Upper lobe of left lung (tissue), 6 donors: ENCODE data around the gene MYBPH. TPM values are rescaled to one million over a fixed set of nuclear protein-coding genes. Genes with fewer than 3 reads are reported as not detected.

Source experiments
- ATAC-seq, 2 donors: fragments of 200-7000 bp; cut with Tn5 transposase; one replicate each; pipeline ENCODE4 v1.9.1; 2022; ENCODE audit warnings: mild to moderate bottlenecking in 2 of 2, moderate library complexity in 2 of 2; ENCODE audit not compliant: low FRiP score in 2 of 2
- DNase-seq, 2 donors: peaks; one replicate each; pipeline ENCODE4 v3.0.0-alpha.2; 2019 to 2020
- H3K27ac ChIP-seq, 4 donors: fragments of 200-600 bp; sonication (generic); one replicate each; pipeline ENCODE4 v1.5.1; 2016 to 2019
- H3K27me3 ChIP-seq, 4 donors: fragments of 200-600 bp; sonication (generic); one replicate each; pipeline ENCODE4 v1.5.1; 2017 to 2019
- H3K36me3 ChIP-seq, 4 donors: fragments of 200-600 bp; sonication (generic); one replicate each; pipeline ENCODE4 v1.5.1; 2016 to 2019
- H3K4me1 ChIP-seq, 4 donors: fragments of 200-600 bp; sonication (generic); one replicate each; pipeline ENCODE4 v1.5.1; 2018 to 2019
- H3K4me3 ChIP-seq, 4 donors: fragments of 200-600 bp; sonication (generic); one replicate each; pipeline ENCODE4 v1.5.1; 2017 to 2019; ENCODE audit warnings: mild to moderate bottlenecking in 2 of 4, moderate library complexity in 1 of 4
- H3K9me3 ChIP-seq, 4 donors: fragments of 200-600 bp; sonication (generic); one replicate each; pipeline ENCODE4 v1.5.1; 2018 to 2019
- CTCF ChIP-seq, 6 experiments: fragments of 450-650 bp in 4 of 6; fragments of 200-600 bp in 2 of 6; sonication (generic) in 2 of 6; IDR thresholded peaks; one replicate each; pipeline ENCODE4 v1.5.1; 2016 to 2019; ENCODE audit warnings: antibody characterized with exemption in 6 of 6
- EP300 ChIP-seq, 4 donors: sonication (generic); formaldehyde crosslinking; IDR thresholded peaks; one replicate each; pipeline ENCODE4 v1.5.1; 2017; ENCODE audit warnings: antibody characterized with exemption in 4 of 4, control low read depth in 2 of 4
- POLR2A ChIP-seq, 4 donors: fragments of 450-650 bp; IDR thresholded peaks; one replicate each; pipeline ENCODE4 v1.5.1; 2016 to 2017; ENCODE audit warnings: antibody characterized with exemption in 4 of 4, mild to moderate bottlenecking in 2 of 4
- POLR2AphosphoS5 ChIP-seq, 2 donors: sonication (generic); formaldehyde crosslinking; IDR thresholded peaks; one replicate each; pipeline ENCODE4 v1.5.1; 2017; ENCODE audit warnings: antibody characterized with exemption in 2 of 2
- WGBS, 2 donors: methylation state at CpG; one replicate each; pipeline ENCODE4 v1.1.5; 2017 to 2018; 5-methylcytosine and 5-hydroxymethylcytosine counted together
- total RNA-seq, 6 donors: library from RNA; depleted of rRNA in 4 of 6; stranded (reverse); fragments of >200 nt in 4 of 6; gene quantifications; one replicate each; pipeline versions ENCODE4 v1.1.0 to v1.2.1, GENCODE V29; 2016 to 2021
- donor health status: DM: no; HTN: no; CAD: no; lungs with moderate emphysema.
- donor health status: DM: no; HTN: yes; CAD: no; lungs with severe emphysema.

Gene MYBPH
- total RNA-seq, 6 donors from 2014 or later: 0.13 to 0.39 (median 0.15) TPM; not detected in 3

- Histone ChIP-seq H3K36me3 (no peaks in the 10 kb centered on the region), H3K27ac (no peak overlapping the region), H3K27me3 (no peaks in the 10 kb centered on the region), H3K4me3 (no peak overlapping the region), H3K9me3 (no peaks in the 10 kb centered on the region), H3K4me1 (peaks cover 6 to 15% (median 10%) of the 10 kb centered on the region in 4 donors)
- WGBS, 2 donors: 63 to 70% methylated on average over 6 to 10 of the region's 10 CpGs
- DNase-seq (no peak), ATAC-seq (no peak)
- TF ChIP-seq POLR2A (IDR thresholded peaks at IDR 0.05): no peak
- TF ChIP-seq EP300 (IDR thresholded peaks at IDR 0.05): no peak
- no peak for TF ChIP-seq CTCF (IDR thresholded peaks at IDR 0.05)
- TF ChIP-seq POLR2AphosphoS5 (IDR thresholded peaks at IDR 0.05): no peak
These were observed 23.2 kb downstream of the MYBPH start for GRCh38 chr1:203152158-203153034.

GRCh38 chr1:203151362-203152157 lies 24.1 kb downstream of the MYBPH start:
- no peak overlapping the region for H3K27ac ChIP-seq
- H3K27me3 ChIP-seq: no peaks in the 10 kb centered on the region
- H3K9me3 ChIP-seq: no peaks in the 10 kb centered on the region
- H3K4me3 ChIP-seq: no peak overlapping the region
- DNase-seq (no peak), ATAC-seq (no peak)
- peaks cover 6 to 15% (median 10%) of the 10 kb centered on the region in 4 donors for H3K4me1 ChIP-seq
- no peak for TF ChIP-seq POLR2AphosphoS5 (IDR thresholded peaks at IDR 0.05)
- TF ChIP-seq CTCF (IDR thresholded peaks at IDR 0.05): no peak
- TF ChIP-seq POLR2A (IDR thresholded peaks at IDR 0.05): no peak
- TF ChIP-seq EP300 (IDR thresholded peaks at IDR 0.05): no peak
- H3K36me3 ChIP-seq: no peaks in the 10 kb centered on the region
- WGBS, 2 donors: 76 to 82% methylated on average over 9 of the region's 9 CpGs

GRCh38 chr1:203150511-203151297 lies 24.9 kb downstream of the MYBPH start:
- ATAC-seq (no peak), DNase-seq (no peak)
- H3K9me3 ChIP-seq: no peaks in the 10 kb centered on the region
- no peaks in the 10 kb centered on the region for H3K36me3 ChIP-seq
- no peaks in the 10 kb centered on the region for H3K27me3 ChIP-seq
- WGBS, 2 donors: 85 to 88% methylated on average over 4 to 9 of the region's 9 CpGs
- no peak overlapping the region for H3K27ac ChIP-seq
- H3K4me3 ChIP-seq: no peak overlapping the region
- TF ChIP-seq POLR2A (IDR thresholded peaks at IDR 0.05) (no peak), EP300 (IDR thresholded peaks at IDR 0.05) (no peak), CTCF (IDR thresholded peaks at IDR 0.05) (no peak)
- H3K4me1 ChIP-seq: peaks cover 6 to 15% (median 10%) of the 10 kb centered on the region in 4 donors

GRCh38 chr1:203149188-203149840 lies 26.3 kb downstream of the MYBPH start:
- peaks cover 6 to 12% (median 8%) of the 10 kb centered on the region in 4 donors for H3K4me1 ChIP-seq
- ATAC-seq: no peak
- no peaks in the 10 kb centered on the region for H3K27me3 ChIP-seq
- DNase-seq: no peak
- H3K9me3 ChIP-seq: no peaks in the 10 kb centered on the region
- no peak for TF ChIP-seq CTCF (IDR thresholded peaks at IDR 0.05)
- TF ChIP-seq EP300 (IDR thresholded peaks at IDR 0.05): no peak
- TF ChIP-seq POLR2A (IDR thresholded peaks at IDR 0.05): no peak
- no peak for TF ChIP-seq POLR2AphosphoS5 (IDR thresholded peaks at IDR 0.05)
- 51 to 70% methylated on average over 5 to 7 of the region's 7 CpGs for WGBS, 2 donors
- H3K36me3 ChIP-seq: no peaks in the 10 kb centered on the region
- H3K27ac ChIP-seq: no peak overlapping the region
- H3K4me3 ChIP-seq: no peak overlapping the region
